ENCODE measurements around the gene STK32C.

DNA sequence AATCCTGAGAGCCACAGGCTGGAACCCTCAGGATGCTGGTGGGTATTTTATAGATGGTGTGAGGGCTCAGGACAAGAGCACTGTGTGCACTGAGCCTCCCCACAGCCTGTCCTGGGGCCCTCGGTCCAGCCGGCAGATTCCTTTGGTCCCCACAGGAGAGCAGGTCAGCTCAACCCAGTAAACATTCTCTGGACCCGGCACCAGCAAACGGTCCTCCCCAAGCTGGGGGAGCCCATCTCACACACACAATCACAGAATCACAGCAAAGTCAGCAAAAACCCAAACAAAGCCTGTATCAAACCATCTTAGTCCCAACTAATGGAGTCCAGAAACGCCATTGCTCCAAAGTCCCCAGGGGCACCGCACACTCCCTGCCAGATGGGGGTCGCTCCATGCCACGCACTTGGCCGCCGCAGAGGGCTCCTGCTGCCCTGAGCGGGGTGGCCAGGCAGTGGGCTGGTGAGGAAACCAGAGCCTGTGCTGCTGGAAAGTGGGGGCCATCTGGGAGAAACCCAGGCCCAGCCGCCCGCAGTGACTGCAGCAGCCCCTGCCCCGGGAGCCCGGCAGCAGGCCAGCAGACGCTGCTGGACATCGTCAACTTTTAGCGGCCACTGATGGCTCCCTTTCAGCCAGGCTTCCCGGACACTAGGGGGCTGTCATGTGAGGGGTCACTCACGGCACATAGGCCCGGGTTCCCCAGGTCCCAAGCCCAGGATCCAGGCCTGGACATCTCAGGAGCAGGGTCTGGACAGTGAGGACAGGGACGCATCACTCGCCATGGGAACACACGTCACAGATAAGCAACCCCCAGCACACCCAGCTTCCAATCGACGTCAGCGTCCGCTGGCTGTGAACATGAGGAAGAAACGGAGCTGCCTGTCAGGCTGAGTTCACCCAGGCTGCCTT is 68.4 kb downstream of the STK32C start:
- TF ChIP-seq, protein P1, sequence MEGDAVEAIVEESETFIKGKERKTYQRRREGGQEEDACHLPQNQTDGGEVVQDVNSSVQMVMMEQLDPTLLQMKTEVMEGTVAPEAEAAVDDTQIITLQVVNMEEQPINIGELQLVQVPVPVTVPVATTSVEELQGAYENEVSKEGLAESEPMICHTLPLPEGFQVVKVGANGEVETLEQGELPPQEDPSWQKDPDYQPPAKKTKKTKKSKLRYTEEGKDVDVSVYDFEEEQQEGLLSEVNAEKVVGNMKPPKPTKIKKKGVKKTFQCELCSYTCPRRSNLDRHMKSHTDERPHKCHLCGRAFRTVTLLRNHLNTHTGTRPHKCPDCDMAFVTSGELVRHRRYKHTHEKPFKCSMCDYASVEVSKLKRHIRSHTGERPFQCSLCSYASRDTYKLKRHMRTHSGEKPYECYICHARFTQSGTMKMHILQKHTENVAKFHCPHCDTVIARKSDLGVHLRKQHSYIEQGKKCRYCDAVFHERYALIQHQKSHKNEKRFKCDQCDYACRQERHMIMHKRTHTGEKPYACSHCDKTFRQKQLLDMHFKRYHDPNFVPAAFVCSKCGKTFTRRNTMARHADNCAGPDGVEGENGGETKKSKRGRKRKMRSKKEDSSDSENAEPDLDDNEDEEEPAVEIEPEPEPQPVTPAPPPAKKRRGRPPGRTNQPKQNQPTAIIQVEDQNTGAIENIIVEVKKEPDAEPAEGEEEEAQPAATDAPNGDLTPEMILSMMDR (IDR thresholded peaks at IDR 0.05), result no peak
- TF ChIP-seq POLR2AphosphoS5 (IDR thresholded peaks at IDR 0.05), result no peak

Data from breast epithelium (tissue), 3 donors.